ENCODE results near the gene SLC6A1. TPM values are rescaled to one million over a fixed set of nuclear protein-coding genes. Genes with fewer than 3 reads are reported as not detected.

SLC6A1 gene
- total RNA-seq, 2 experiments from 2014 or later = not detected

- Mint-ChIP-seq H3K36me3 (ENCODE audit: low read depth) (no peaks in the 10 kb centered on the region), H3K27me3 (peaks cover 24% of the 10 kb centered on the region), H3K9me3 (no peaks in the 10 kb centered on the region), H3K4me3 (no peak overlapping the region), H3K27ac (no peak overlapping the region), H3K4me1 (ENCODE audit: low read depth) (no peaks in the 10 kb centered on the region)
- ChIA-PET CTCF (no interaction called here), POLR2A (no interaction called here)
- TF ChIP-seq CTCF (IDR thresholded peaks at IDR 0.05) = no peak
- Histone ChIP-seq H3K27ac (ENCODE audit: low read depth in 1 of 2, low read length in 2 of 2) (no peak overlapping the region), H3K36me3 (ENCODE audit: insufficient read depth, low read length) (no peaks in the 10 kb centered on the region), H3K9me3 (ENCODE audit: control insufficient read depth in 1 of 2, insufficient read depth in 1 of 2, low read length in 2 of 2) (peaks cover 0 to 7% of the 10 kb centered on the region in 2 experiments), H3K27me3 (ENCODE audit: control insufficient read depth in 1 of 2, insufficient read depth in 2 of 2, low read length in 2 of 2) (peaks cover 0 to 4% of the 10 kb centered on the region in 2 experiments), H3K4me1 (ENCODE audit: insufficient read depth, low read length) (no peaks in the 10 kb centered on the region), H3K4me3 (ENCODE audit: low read length) (no peak overlapping the region)
- no peak for ATAC-seq (ENCODE audit: poor library complexity)
- intact Hi-C loops (cut with DNase I, micrococcal nuclease) = no loop called here
- no peak for DNase-seq
Measured at GRCh38 chr3:10954740-10955139, 37.8 kb upstream of the SLC6A1 start.

GRCh38 chr3:10955711-10956453 is 36.7 kb upstream of the SLC6A1 start:
- peaks cover 0 to 2% of the 10 kb centered on the region in 2 experiments for H3K27me3 ChIP-seq (ENCODE audit: control insufficient read depth in 1 of 2, insufficient read depth in 2 of 2, low read length in 2 of 2)
- Mint-ChIP-seq H3K4me1 (ENCODE audit: low read depth) (no peaks in the 10 kb centered on the region), H3K27me3 (peaks cover 19% of the 10 kb centered on the region), H3K36me3 (ENCODE audit: low read depth) (no peaks in the 10 kb centered on the region), H3K9me3 (no peaks in the 10 kb centered on the region), H3K4me3 (no peak overlapping the region), H3K27ac (no peak overlapping the region)
- intact Hi-C loops (cut with DNase I, micrococcal nuclease) = no loop called here
- POLR2A ChIA-PET = no interaction called here
- TF ChIP-seq CTCF (IDR thresholded peaks at IDR 0.05) = no peak
- no peak for DNase-seq
- no peak overlapping the region for H3K27ac ChIP-seq (ENCODE audit: low read depth in 1 of 2, low read length in 2 of 2)
- peaks cover 0 to 7% of the 10 kb centered on the region in 2 experiments for H3K9me3 ChIP-seq (ENCODE audit: control insufficient read depth in 1 of 2, insufficient read depth in 1 of 2, low read length in 2 of 2)
- CTCF ChIA-PET = no interaction called here
- H3K36me3 ChIP-seq (ENCODE audit: insufficient read depth, low read length) = no peaks in the 10 kb centered on the region
- no peak overlapping the region for H3K4me3 ChIP-seq (ENCODE audit: low read length)
- ATAC-seq (ENCODE audit: poor library complexity) = no peak
- H3K4me1 ChIP-seq (ENCODE audit: insufficient read depth, low read length) = no peaks in the 10 kb centered on the region

- no peak overlapping the region for H3K4me3 Mint-ChIP-seq
- POLR2A ChIA-PET = no interaction called here
- H3K27me3 Mint-ChIP-seq = peaks cover 19% of the 10 kb centered on the region
- H3K36me3 ChIP-seq (ENCODE audit: insufficient read depth, low read length) = no peaks in the 10 kb centered on the region
- DNase-seq (no peak), ATAC-seq (ENCODE audit: poor library complexity) (no peak)
- H3K27me3 ChIP-seq (ENCODE audit: control insufficient read depth in 1 of 2, insufficient read depth in 2 of 2, low read length in 2 of 2) = no peaks in the 10 kb centered on the region
- H3K4me1 Mint-ChIP-seq (ENCODE audit: low read depth) = no peaks in the 10 kb centered on the region
- no peak overlapping the region for H3K27ac ChIP-seq (ENCODE audit: low read depth in 1 of 2, low read length in 2 of 2)
- H3K9me3 Mint-ChIP-seq = no peaks in the 10 kb centered on the region
- peaks cover 0 to 7% of the 10 kb centered on the region in 2 experiments for H3K9me3 ChIP-seq (ENCODE audit: control insufficient read depth in 1 of 2, insufficient read depth in 1 of 2, low read length in 2 of 2)
- TF ChIP-seq CTCF (IDR thresholded peaks at IDR 0.05) = no peak
- H3K4me3 ChIP-seq (ENCODE audit: low read length) = no peak overlapping the region
- CTCF ChIA-PET = no interaction called here
- no peaks in the 10 kb centered on the region for H3K36me3 Mint-ChIP-seq (ENCODE audit: low read depth)
- intact Hi-C loops (cut with DNase I, micrococcal nuclease) = no loop called here
- H3K27ac Mint-ChIP-seq = no peak overlapping the region
- H3K4me1 ChIP-seq (ENCODE audit: insufficient read depth, low read length) = no peaks in the 10 kb centered on the region
Measured at GRCh38 chr3:10956531-10956930, 36.0 kb upstream of the SLC6A1 start.

Measured in CD4-positive, alpha-beta T cell (primary cell).